ENCODE results near the gene TRIB2. TPM values are rescaled to one million over a fixed set of nuclear protein-coding genes. Genes with fewer than 3 reads are reported as not detected.

The TRIB2 gene
- total and polyA plus RNA-seq, 2 of the 13 experiments (the other 11 are each of a cell fraction or from before 2014, with no cell fraction given), result 1.1 to 2.3 TPM

DNA sequence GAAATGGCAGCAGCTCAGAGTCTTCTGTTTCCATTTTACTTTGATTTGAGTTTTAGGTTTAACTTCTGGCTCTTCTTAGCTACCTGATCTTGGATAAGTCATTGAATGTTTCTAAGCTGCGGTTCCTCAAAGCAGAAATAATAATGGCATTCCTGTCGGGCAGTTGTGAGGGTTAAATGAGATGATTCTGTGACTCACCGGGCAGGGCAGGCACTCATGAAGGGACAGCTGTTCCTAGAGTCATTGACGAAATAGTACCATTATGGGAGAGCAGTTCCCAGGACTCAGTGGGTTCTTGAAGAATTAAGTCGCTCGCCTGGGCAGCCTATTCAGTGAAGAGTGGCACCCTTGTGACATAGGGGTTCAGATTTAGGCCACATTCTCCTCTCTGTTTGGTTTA, 10.3 kb downstream of the TRIB2 start (continued):
- TF ChIP-seq POLR2AphosphoS2 (IDR thresholded peaks at IDR 0.05; ENCODE audit: low read depth, low read length) (no peak), CHCHD3 (CRISPR knock-in tag; IDR thresholded peaks at IDR 0.05) (no peak), KLF15 (CRISPR knock-in tag; IDR thresholded peaks at IDR 0.05; ENCODE audit: borderline replicate concordance) (no peak), EP300 (IDR thresholded peaks at IDR 0.05; ENCODE audit: low read depth in 2 of 2, low read length in 2 of 2) (no peak), EP300 (CRISPR knock-in tag; IDR thresholded peaks at IDR 0.05; ENCODE audit: borderline replicate concordance) (no peak), SIN3B (IDR thresholded peaks at IDR 0.05; ENCODE audit: low read length) (no peak)

- 53% methylated on average over 4 of the region's 5 CpGs for WGBS (ENCODE audit: low lambda C conversion rate)
- CTCF ChIA-PET (ENCODE audit: low intra/inter-chr PET ratio, low total read pairs), result no interaction called here
- ATAC-seq (no peak), FAIRE-seq (no peak), DNase-seq (ENCODE audit: low spot score) (no peak)
- TF ChIP-seq, protein P1, sequence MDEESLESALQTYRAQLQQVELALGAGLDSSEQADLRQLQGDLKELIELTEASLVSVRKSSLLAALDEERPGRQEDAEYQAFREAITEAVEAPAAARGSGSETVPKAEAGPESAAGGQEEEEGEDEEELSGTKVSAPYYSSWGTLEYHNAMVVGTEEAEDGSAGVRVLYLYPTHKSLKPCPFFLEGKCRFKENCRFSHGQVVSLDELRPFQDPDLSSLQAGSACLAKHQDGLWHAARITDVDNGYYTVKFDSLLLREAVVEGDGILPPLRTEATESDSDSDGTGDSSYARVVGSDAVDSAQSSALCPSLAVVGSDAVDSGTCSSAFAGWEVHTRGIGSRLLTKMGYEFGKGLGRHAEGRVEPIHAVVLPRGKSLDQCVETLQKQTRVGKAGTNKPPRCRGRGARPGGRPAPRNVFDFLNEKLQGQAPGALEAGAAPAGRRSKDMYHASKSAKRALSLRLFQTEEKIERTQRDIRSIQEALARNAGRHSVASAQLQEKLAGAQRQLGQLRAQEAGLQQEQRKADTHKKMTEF (CRISPR knock-in tag; IDR thresholded peaks at IDR 0.05), result no peak
- TF ChIP-seq ZNF235 (CRISPR knock-in tag; IDR thresholded peaks at IDR 0.05; ENCODE audit: borderline replicate concordance) (no peak), ZNF737 (CRISPR knock-in tag; IDR thresholded peaks at IDR 0.05; ENCODE audit: borderline replicate concordance) (no peak), ZNF879 (CRISPR knock-in tag; IDR thresholded peaks at IDR 0.05) (no peak), ZC3H4 (CRISPR knock-in tag; IDR thresholded peaks at IDR 0.05; ENCODE audit: borderline replicate concordance) (no peak), ZNF747 (CRISPR knock-in tag; IDR thresholded peaks at IDR 0.05; ENCODE audit: borderline replicate concordance) (no peak), ARID2 (CRISPR knock-in tag; IDR thresholded peaks at IDR 0.05; ENCODE audit: borderline replicate concordance) (no peak), ZNF546 (CRISPR knock-in tag; conservative IDR thresholded peaks at IDR 0.05) (no peak), ZBTB33 (CRISPR knock-in tag; IDR thresholded peaks at IDR 0.05) (no peak), ARNTL (CRISPR knock-in tag; IDR thresholded peaks at IDR 0.05) (no peak)
- Histone ChIP-seq H4K20me1 (ENCODE audit: insufficient read depth, low read length) (no peaks in the 10 kb centered on the region), H3K4me3 (replicated peaks in 1 of 3; ENCODE audit: insufficient read depth in 1 of 3, low read depth in 2 of 3, low read length in 3 of 3) (no peak overlapping the region), H3K9me3 (ENCODE audit: low read length) (no peaks in the 10 kb centered on the region), H3K4me1 (ENCODE audit: insufficient read depth, low read length) (peaks cover 15% of the 10 kb centered on the region), H3K27ac (ENCODE audit: extremely low read length, insufficient read depth, low read length) (no peak overlapping the region), H3K4me2 (ENCODE audit: low read depth, low read length) (no peak overlapping the region), H3K27me3 (ENCODE audit: control insufficient read depth in 1 of 2, insufficient read depth in 2 of 2, low read length in 2 of 2) (no peaks in the 10 kb centered on the region), H3K9ac (ENCODE audit: insufficient read depth, low read depth, low read length) (no peak overlapping the region), H3K36me3 (replicated peaks in 1 of 2; ENCODE audit: control insufficient read depth in 1 of 2, insufficient read depth in 2 of 2, low read length in 2 of 2) (no peaks in the 10 kb centered on the region), H3K79me2 (ENCODE audit: insufficient read depth, low read length) (no peaks in the 10 kb centered on the region), H2AFZ (ENCODE audit: low read length) (no peak overlapping the region)
- in situ Hi-C loops (cut with HindIII; ENCODE audit: extremely low pct_ligation_motif_present, low pct_unique_long_range_greater_than_20kb), result no loop called here
- intact Hi-C loops (cut with micrococcal nuclease; ENCODE audit: unreplicated experiment), result no loop called here
- BruUV-seq (replicated peaks), result no TSS peak
- POLR2A ChIA-PET, result no interaction called here
Observed at GRCh38 chr2:12727641-12728040, 10.9 kb downstream of the TRIB2 start.
